GM12878 (cell line): ENCODE data around the gene EFCAB11. TPM values are rescaled to one million over a fixed set of nuclear protein-coding genes. Genes with fewer than 3 reads are reported as not detected.
A peak's percentile ranks its signal among the peaks of the same experiment; 100 is the strongest.
"Not testable (repeated sequence)": the region's sequence is repeated elsewhere in the genome, so short reads cannot be mapped to it uniquely, and the experiment has no call there.

Source experiments
- ATAC-seq: fragments of 200-7000 bp; cut with Tn5 transposase; 3 replicates; pipeline ENCODE4 v1.9.1; 2020; ENCODE audit warnings: mild to moderate bottlenecking, moderate library complexity
- BruUV-seq: library from RNA; stranded (reverse); fragments of 400-500 nt; replicated peaks from 2 replicates; lab custom pipeline; 2021; lab: Mats Ljungman, UMichigan
- CTCF ChIA-PET: fragments of 300-600 bp; sonication (Branson Sonifier 250); formaldehyde crosslinking; extraction: SDS; loops from one replicate; lab custom pipeline; 2021; ENCODE audit warnings: inconsistent platforms; lab: Yijun Ruan, JAX
- POLR2A ChIA-PET: fragments of 350-600 bp; formaldehyde crosslinking; extraction: SDS; loops from one replicate; lab custom pipeline; 2021; ENCODE audit warnings: inconsistent platforms; lab: Charles Lee
- RAD21 ChIA-PET: fragments of 300-600 bp; sonication (Branson Sonifier 250); formaldehyde crosslinking; loops from one replicate; lab custom pipeline; 2023; ENCODE audit warnings: antibody characterized with exemption; ENCODE audit not compliant: unreplicated experiment; lab: Charles Lee
- SMC1A ChIA-PET: fragments of 300-600 bp; sonication (Branson Sonifier 250); formaldehyde crosslinking; loops from one replicate; lab custom pipeline; 2023; ENCODE audit not compliant: unreplicated experiment, uncharacterized antibody; lab: Charles Lee
- DNase-seq: peaks from one replicate; pipeline ENCODE4 v3.0.0-alpha.2; 2011; ENCODE audit warnings: low read depth, low spot score
- FAIRE-seq: peaks from 3 replicates; lab custom pipeline; 2011; peaks lifted over from hg19 to GRCh38; lab: Jason Lieb, UNC
- H2AFZ ChIP-seq: 2 replicates; pipeline ENCODE4 v1.6.0; 2011; ENCODE audit warnings: low read depth, low read length, control low read depth; ENCODE audit not compliant: control insufficient read depth
- H3K27ac ChIP-seq: 2 replicates; pipeline ENCODE4 v1.5.1; 2011; ENCODE audit warnings: control low read depth; ENCODE audit not compliant: control insufficient read depth, insufficient read depth
- H3K27me3 ChIP-seq, 2 experiments: replicated peaks in 1 of 2; 2 replicates each; pipeline versions ENCODE4 v1.6.0 to v1.6.1; 2011; ENCODE audit warnings: low read length in 1 of 2; ENCODE audit not compliant: control insufficient read depth in 2 of 2, insufficient read depth in 2 of 2
- H3K36me3 ChIP-seq, 2 experiments: 2 replicates each; pipeline ENCODE4 v1.5.1; 2011; ENCODE audit warnings: low read length in 1 of 2; ENCODE audit not compliant: control insufficient read depth in 2 of 2, insufficient read depth in 2 of 2
- H3K4me1 ChIP-seq: 2 replicates; pipeline ENCODE4 v1.6.1; 2011; ENCODE audit warnings: mild to moderate bottlenecking, low read length, moderate library complexity, mixed read lengths; ENCODE audit not compliant: control insufficient read depth, insufficient read depth
- H3K4me2 ChIP-seq: 2 replicates; pipeline ENCODE4 v1.6.0; 2011; ENCODE audit warnings: control low read depth; ENCODE audit not compliant: control insufficient read depth, insufficient read depth
- H3K4me3 ChIP-seq: fragments of 200-600 bp; sonication (generic); 2 replicates; pipeline ENCODE4 v1.5.1; 2016
- H3K79me2 ChIP-seq: 2 replicates; pipeline ENCODE4 v1.6.0; 2011; ENCODE audit warnings: low read length; ENCODE audit not compliant: control insufficient read depth, insufficient read depth
- H3K9ac ChIP-seq: 2 replicates; pipeline ENCODE4 v1.8.0; 2011; ENCODE audit warnings: low read length, control low read depth, mixed read lengths; ENCODE audit not compliant: control insufficient read depth, insufficient read depth
- H3K9me3 ChIP-seq: replicated peaks from 3 replicates; pipeline ENCODE4 v1.5.1; 2011; ENCODE audit warnings: mild to moderate bottlenecking, low read length; ENCODE audit not compliant: control insufficient read depth, insufficient read depth
- H4K20me1 ChIP-seq: 2 replicates; pipeline ENCODE4 v1.6.0; 2011; ENCODE audit not compliant: control insufficient read depth, insufficient read depth
- BRCA1 ChIP-seq: IDR thresholded peaks from 2 replicates; pipeline ENCODE4 v1.6.1; 2011; ENCODE audit warnings: low read depth, low read length, improper control_type of control experiment
- MEF2A ChIP-seq: IDR thresholded peaks from 2 replicates; pipeline ENCODE4 v1.6.1; 2011; ENCODE audit warnings: low read depth, mild to moderate bottlenecking, low read length, moderate library complexity; ENCODE audit not compliant: insufficient read depth
- MYC ChIP-seq: IDR thresholded peaks from 2 replicates; pipeline ENCODE4 v1.6.1; 2011; ENCODE audit warnings: mild to moderate bottlenecking, low read length, moderate library complexity, inconsistent platforms; ENCODE audit not compliant: insufficient read depth, insufficient replicate concordance, insufficient read length, severe bottlenecking
- PAX5 ChIP-seq: IDR thresholded peaks from 2 replicates; pipeline ENCODE4 v1.6.1; 2011; ENCODE audit warnings: low read depth, low read length, borderline replicate concordance
- PRDM15 ChIP-seq: fragments of 450-650 bp; formaldehyde crosslinking; IDR thresholded peaks from 2 replicates; pipeline ENCODE4 v1.4.0; 2020; ENCODE audit warnings: mild to moderate bottlenecking, moderate library complexity
- SMARCA5 ChIP-seq: fragments of 450-650 bp; IDR thresholded peaks from 2 replicates; pipeline ENCODE4 v1.6.1; 2017; ENCODE audit warnings: mild to moderate bottlenecking
- SPI1 ChIP-seq: IDR thresholded peaks from 2 replicates; pipeline ENCODE4 v1.6.1; 2011; ENCODE audit warnings: low read depth, mild to moderate bottlenecking, low read length, moderate library complexity, borderline replicate concordance; ENCODE audit not compliant: insufficient read depth
- WGBS: methylation state at CpG from one replicate; pipeline ENCODE4 v1.1.6; 2016; ENCODE audit warnings: low lambda C conversion rate; ENCODE audit not compliant: insufficient replicate concordance, insufficient coverage; ENCODE audit errors: missing lambda C conversion rate; 5-methylcytosine and 5-hydroxymethylcytosine counted together
- in situ Hi-C: fragments of 300-500 bp; cut with MboI; formaldehyde crosslinking; loops from 9 replicates; pipeline ENCODE4 v1.14.3; 2018; ENCODE audit warnings: mixed read lengths
- intact Hi-C: fragments of 100-400 bp; cut with micrococcal nuclease; formaldehyde crosslinking; loops from one replicate; pipeline ENCODE4 v1.14.2; 2022; ENCODE audit not compliant: unreplicated experiment
- polyA plus RNA-seq, 11 experiments: library from polyadenylated mRNA; depleted of rRNA in 4 of 11; unstranded in 6 of 11; stranded (reverse) in 5 of 11; fragments of >200 nt; fragmentation: Nextera tagmentation in 4 of 11; fragmentation: Illumina TruSeq in 1 of 11; extraction: Ambion mirVana in 4 of 11; extraction: Trizol in 1 of 11; gene quantifications; 1 replicate in 1 of 11; 2 replicates in 10 of 11; pipeline versions ENCODE4 v1.2.1 to v1.2.3, GENCODE V29; 2011 to 2016; ENCODE audit warnings: inconsistent platforms in 2 of 11, missing spikeins in 2 of 11, low read depth in 1 of 11
- total RNA-seq, 4 experiments: library from RNA; depleted of rRNA in 3 of 4; stranded (reverse); fragments of >200 nt in 3 of 4; fragmentation: Illumina TruSeq in 1 of 4; extraction: Trizol in 1 of 4; gene quantifications; 2 replicates each; pipeline versions ENCODE4 v1.2.1 to v1.2.3, GENCODE V29; 2013 to 2021

The EFCAB11 gene
- total and polyA plus RNA-seq, 10 of the 15 experiments (the other 5 are each of a cell fraction or from before 2014, with no cell fraction given), result 8.6 to 37.4 (median 18.0) TPM

- Histone ChIP-seq H3K36me3 (no peaks in the 10 kb centered on the region), H3K4me2 (peak overlapping the region; percentile 4; the same call in 1 of the 2 replicates), H3K9me3 (no peaks in the 10 kb centered on the region), H3K4me3 (no peak overlapping the region), H3K9ac (no peak overlapping the region), H3K79me2 (no peaks in the 10 kb centered on the region), H3K27ac (peak overlapping the region; percentile 12; the same call in 1 of the 2 replicates), H4K20me1 (no peaks in the 10 kb centered on the region), H2AFZ (no peak overlapping the region), H3K27me3 (no peaks in the 10 kb centered on the region), H3K4me1 (peaks cover 6% of the 10 kb centered on the region; the same call in 1 of the 2 replicates)
- POLR2A ChIA-PET, result no interaction called here
- CTCF ChIA-PET, result no interaction called here
- in situ Hi-C loops (no loop called here), intact Hi-C loops (no loop called here)
- WGBS, result 48% methylated on average over 1 of the region's 1 CpG
- FAIRE-seq (no peak), DNase-seq (no peak), ATAC-seq (no peak; the same call in 2 of the 3 replicates)
- no TSS peak for BruUV-seq
- SMC1A ChIA-PET, result no interaction called here
- RAD21 ChIA-PET, result no interaction called here
- TF ChIP-seq BRCA1 (no peak), MEF2A (0 out of 2 replicates have a peak, but pooled peaks have one; percentile 14), SPI1 (peak; percentile 70; the same call in 1 of the 2 replicates), PAX5 (no peak), MYC (no peak), PRDM15 (CRISPR knock-in tag) (no peak), SMARCA5 (no peak)
Observed at GRCh38 chr14:89881839-89882238, 72.7 kb downstream of the EFCAB11 start.

- H3K4me3 ChIP-seq, H4K20me1 ChIP-seq, BruUV-seq, CTCF ChIA-PET, H2AFZ ChIP-seq, H3K36me3 ChIP-seq, H3K9ac ChIP-seq, in situ Hi-C loops, FAIRE-seq, H3K27ac ChIP-seq, H3K4me1 ChIP-seq, RAD21 ChIA-PET, intact Hi-C loops, POLR2A ChIA-PET, DNase-seq, H3K79me2 ChIP-seq, ATAC-seq, H3K9me3 ChIP-seq, H3K27me3 ChIP-seq, H3K4me2 ChIP-seq: not testable (repeated sequence)
- 3% methylated on average over 3 of the region's 3 CpGs for WGBS
- SMC1A ChIA-PET, result interaction anchor here (0.7 kb wide), 1 partner anchor 16 kb away, joined by 4 read pairs; no protein-coding TSS in a partner anchor
Observed at GRCh38 chr14:89874091-89874490, 80.4 kb downstream of the EFCAB11 start.
